Measurements from ENCODE around the gene AP2S1.
"Not testable (repeated sequence)": the region's sequence is repeated elsewhere in the genome, so short reads cannot be mapped to it uniquely, and the experiment has no call there.

The AP2S1 gene

GRCh38 chr19:46822410-46822787 lies 28.2 kb downstream of the AP2S1 start:
- H3K27me3 ChIP-seq (ENCODE audit: insufficient read depth, low read length); H3K4me1 ChIP-seq (ENCODE audit: insufficient read depth, low read length); H3K36me3 ChIP-seq (ENCODE audit: insufficient read depth, low read length); H2AFZ ChIP-seq (ENCODE audit: low read depth, low read length); H3K9me3 ChIP-seq (ENCODE audit: low read length); H3K4me3 ChIP-seq (ENCODE audit: low read length): not testable (repeated sequence)

DNA sequence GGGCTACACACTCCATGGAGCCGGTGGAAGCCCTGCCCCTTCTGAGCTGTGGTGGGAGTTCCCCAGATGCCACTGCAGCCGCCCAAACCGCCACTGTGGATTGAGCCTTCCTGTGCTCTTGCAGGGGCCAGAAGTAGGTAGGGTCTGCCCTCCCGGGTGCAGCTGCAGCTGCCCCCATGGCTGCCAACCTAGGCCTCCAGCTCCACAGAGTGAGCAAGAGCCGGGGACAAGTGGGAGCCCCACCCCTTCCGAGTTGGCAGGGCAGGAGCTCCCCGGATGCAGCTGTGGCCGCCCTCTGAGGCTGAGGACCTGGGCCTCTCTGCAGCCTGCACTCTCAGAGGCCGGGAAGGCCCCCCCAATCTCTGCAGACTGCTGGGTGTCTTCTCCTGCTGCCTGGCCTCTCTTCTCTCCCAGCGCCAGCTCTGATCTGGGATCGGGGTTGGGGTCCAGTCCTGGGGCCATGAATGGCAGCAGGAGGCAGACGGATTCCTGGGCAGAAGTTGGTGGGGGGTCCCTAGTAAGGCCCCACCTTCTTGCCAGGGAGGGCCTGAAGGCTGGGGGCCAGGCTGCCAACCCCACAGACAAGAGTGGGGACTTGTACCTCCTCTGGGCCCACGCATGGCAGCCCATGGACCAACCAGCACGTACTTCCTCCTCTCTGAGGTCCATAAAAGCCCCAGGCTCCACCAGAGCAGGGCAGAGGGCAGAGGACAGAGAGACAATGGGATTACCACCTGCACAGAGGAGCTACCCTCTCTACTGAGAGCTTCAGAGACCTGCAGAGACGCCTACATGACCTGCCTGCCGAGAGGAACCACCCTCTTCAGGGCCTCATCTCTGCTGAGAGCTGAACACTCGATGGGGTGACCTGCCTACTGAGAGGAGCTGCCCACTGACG lies 28.9 kb downstream of the AP2S1 start:
- H3K27me3 ChIP-seq (ENCODE audit: insufficient read depth, low read length): no peaks in the 10 kb centered on the region

GRCh38 chr19:46818812-46819211 lies 31.8 kb downstream of the AP2S1 start:
- H3K27me3 ChIP-seq (ENCODE audit: insufficient read depth, low read length): no peaks in the 10 kb centered on the region
- H3K9me3 ChIP-seq (ENCODE audit: low read length): peaks cover 2% of the 10 kb centered on the region
- no peak overlapping the region for H2AFZ ChIP-seq (ENCODE audit: low read depth, low read length)
- H3K4me1 ChIP-seq (ENCODE audit: insufficient read depth, low read length): peaks cover 3% of the 10 kb centered on the region
- no peak overlapping the region for H3K4me3 ChIP-seq (ENCODE audit: low read length)
- H3K36me3 ChIP-seq (ENCODE audit: insufficient read depth, low read length): no peaks in the 10 kb centered on the region

More for the DNA sequence above, 28.9 kb downstream of the AP2S1 start:
- H2AFZ ChIP-seq (ENCODE audit: low read depth, low read length): no peak overlapping the region
- peaks cover 3% of the 10 kb centered on the region for H3K4me1 ChIP-seq (ENCODE audit: insufficient read depth, low read length)
- no peak overlapping the region for H3K4me3 ChIP-seq (ENCODE audit: low read length)
- H3K9me3 ChIP-seq (ENCODE audit: low read length): peaks cover 4% of the 10 kb centered on the region
- H3K36me3 ChIP-seq (ENCODE audit: insufficient read depth, low read length): no peaks in the 10 kb centered on the region

- H3K4me1 ChIP-seq (ENCODE audit: insufficient read depth, low read length): peaks cover 13% of the 10 kb centered on the region
- no peaks in the 10 kb centered on the region for H3K27me3 ChIP-seq (ENCODE audit: insufficient read depth, low read length)
- H3K36me3 ChIP-seq (ENCODE audit: insufficient read depth, low read length): no peaks in the 10 kb centered on the region
- no peak overlapping the region for H3K4me3 ChIP-seq (ENCODE audit: low read length)
- H2AFZ ChIP-seq (ENCODE audit: low read depth, low read length): no peak overlapping the region
- peaks cover 2% of the 10 kb centered on the region for H3K9me3 ChIP-seq (ENCODE audit: low read length)
Observed at GRCh38 chr19:46815833-46816627, 34.6 kb downstream of the AP2S1 start.

GRCh38 chr19:46813839-46814358 lies 36.7 kb downstream of the AP2S1 start:
- Histone ChIP-seq H2AFZ (ENCODE audit: low read depth, low read length) (no peak overlapping the region), H3K9me3 (ENCODE audit: low read length) (peaks cover under 1% of the 10 kb centered on the region), H3K27me3 (ENCODE audit: insufficient read depth, low read length) (no peaks in the 10 kb centered on the region), H3K4me3 (ENCODE audit: low read length) (no peak overlapping the region), H3K36me3 (ENCODE audit: insufficient read depth, low read length) (no peaks in the 10 kb centered on the region), H3K4me1 (ENCODE audit: insufficient read depth, low read length) (peaks cover 11% of the 10 kb centered on the region)

- Histone ChIP-seq H2AFZ (ENCODE audit: low read depth, low read length) (peak overlapping the region; percentile 56), H3K36me3 (ENCODE audit: insufficient read depth, low read length) (no peaks in the 10 kb centered on the region), H3K4me1 (ENCODE audit: insufficient read depth, low read length) (peaks cover 11% of the 10 kb centered on the region), H3K4me3 (ENCODE audit: low read length) (no peak overlapping the region), H3K27me3 (ENCODE audit: insufficient read depth, low read length) (no peaks in the 10 kb centered on the region), H3K9me3 (ENCODE audit: low read length) (no peaks in the 10 kb centered on the region)
Observed at GRCh38 chr19:46812977-46813838, 37.4 kb downstream of the AP2S1 start.

GRCh38 chr19:46809534-46810272 lies 40.9 kb downstream of the AP2S1 start:
- no peak overlapping the region for H2AFZ ChIP-seq (ENCODE audit: low read depth, low read length)
- no peak overlapping the region for H3K4me3 ChIP-seq (ENCODE audit: low read length)
- H3K4me1 ChIP-seq (ENCODE audit: insufficient read depth, low read length): peaks cover 11% of the 10 kb centered on the region
- no peaks in the 10 kb centered on the region for H3K27me3 ChIP-seq (ENCODE audit: insufficient read depth, low read length)
- no peaks in the 10 kb centered on the region for H3K9me3 ChIP-seq (ENCODE audit: low read length)
- no peaks in the 10 kb centered on the region for H3K36me3 ChIP-seq (ENCODE audit: insufficient read depth, low read length)

- H2AFZ ChIP-seq (ENCODE audit: low read depth, low read length): no peak overlapping the region
- H3K27me3 ChIP-seq (ENCODE audit: insufficient read depth, low read length): no peaks in the 10 kb centered on the region
- no peaks in the 10 kb centered on the region for H3K36me3 ChIP-seq (ENCODE audit: insufficient read depth, low read length)
- H3K4me3 ChIP-seq (ENCODE audit: low read length): no peak overlapping the region
- H3K9me3 ChIP-seq (ENCODE audit: low read length): no peaks in the 10 kb centered on the region
- no peaks in the 10 kb centered on the region for H3K4me1 ChIP-seq (ENCODE audit: insufficient read depth, low read length)
Observed at GRCh38 chr19:46806656-46807055, 44.0 kb downstream of the AP2S1 start.

DNA sequence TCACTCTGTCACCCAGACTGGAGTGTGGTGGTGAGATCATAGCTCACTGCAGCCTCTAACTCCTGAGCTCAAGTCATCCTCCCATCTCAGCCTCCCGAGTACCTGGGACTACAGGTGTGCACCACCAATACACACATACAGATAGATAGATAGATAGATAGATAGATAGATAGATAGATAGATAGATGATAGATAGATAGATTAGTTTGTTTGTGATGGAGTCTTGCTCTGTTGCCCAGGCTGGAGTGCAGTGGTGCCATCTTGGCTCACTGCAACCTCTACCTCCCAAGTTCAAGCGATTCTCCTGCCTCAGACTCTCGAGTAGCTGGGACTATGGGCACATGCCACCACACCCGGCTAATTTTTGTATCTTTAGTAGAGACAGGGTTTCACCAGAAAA lies 46.2 kb downstream of the AP2S1 start:
- H2AFZ ChIP-seq (ENCODE audit: low read depth, low read length); H3K9me3 ChIP-seq (ENCODE audit: low read length); H3K4me1 ChIP-seq (ENCODE audit: insufficient read depth, low read length); H3K36me3 ChIP-seq (ENCODE audit: insufficient read depth, low read length); H3K27me3 ChIP-seq (ENCODE audit: insufficient read depth, low read length); H3K4me3 ChIP-seq (ENCODE audit: low read length): not testable (repeated sequence)

DNA sequence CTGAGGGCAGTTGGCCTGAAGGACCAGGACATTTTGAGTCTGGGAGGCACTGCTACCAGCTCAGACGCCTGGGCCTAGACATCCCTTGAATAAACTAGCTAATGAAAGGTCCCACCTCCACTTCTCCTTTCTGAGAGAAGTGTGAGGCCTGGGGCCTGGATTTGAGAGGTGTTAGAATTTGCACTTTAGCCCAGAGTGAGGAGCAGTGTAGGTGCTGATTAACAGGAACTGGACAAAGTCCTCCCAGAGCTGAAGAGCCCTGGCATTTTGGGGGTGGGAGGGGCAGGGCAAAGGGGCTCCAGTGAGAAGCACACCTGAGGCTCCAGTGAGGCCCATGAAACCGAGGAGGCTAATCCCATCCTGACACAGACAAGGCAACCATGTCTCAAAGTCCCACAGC lies 47.1 kb downstream of the AP2S1 start:
- Histone ChIP-seq H3K27me3 (ENCODE audit: insufficient read depth, low read length) (no peaks in the 10 kb centered on the region), H3K4me3 (ENCODE audit: low read length) (no peak overlapping the region), H2AFZ (ENCODE audit: low read depth, low read length) (no peak overlapping the region), H3K9me3 (ENCODE audit: low read length) (no peaks in the 10 kb centered on the region), H3K36me3 (ENCODE audit: insufficient read depth, low read length) (no peaks in the 10 kb centered on the region), H3K4me1 (ENCODE audit: insufficient read depth, low read length) (no peaks in the 10 kb centered on the region)

DNA sequence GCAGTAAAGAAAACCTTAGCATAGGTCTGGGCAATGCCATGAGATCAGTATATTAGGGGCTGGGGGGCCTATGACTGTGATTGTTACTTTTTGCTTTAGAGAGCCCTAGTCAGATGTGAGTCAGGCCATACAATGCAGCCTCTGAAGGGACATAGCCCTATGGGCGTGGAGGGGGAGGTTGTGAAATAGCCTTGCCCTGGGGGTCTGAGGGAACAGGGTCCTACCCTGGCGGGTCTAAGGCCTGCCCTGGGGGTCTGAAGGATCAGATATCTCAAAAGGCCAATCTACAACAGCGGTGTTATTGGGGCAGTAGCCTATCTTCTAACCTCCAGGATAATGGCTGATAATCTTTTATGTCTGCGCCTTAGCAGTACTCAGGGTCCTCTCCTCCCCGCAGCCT lies 48.5 kb downstream of the AP2S1 start:
- Histone ChIP-seq H3K4me1 (ENCODE audit: insufficient read depth, low read length) (no peaks in the 10 kb centered on the region), H3K27me3 (ENCODE audit: insufficient read depth, low read length) (no peaks in the 10 kb centered on the region), H3K4me3 (ENCODE audit: low read length) (no peak overlapping the region), H3K36me3 (ENCODE audit: insufficient read depth, low read length) (no peaks in the 10 kb centered on the region), H2AFZ (ENCODE audit: low read depth, low read length) (no peak overlapping the region), H3K9me3 (ENCODE audit: low read length) (no peaks in the 10 kb centered on the region)

GRCh38 chr19:46798713-46799112 lies 51.9 kb downstream of the AP2S1 start:
- H3K27me3 ChIP-seq (ENCODE audit: insufficient read depth, low read length): no peaks in the 10 kb centered on the region
- H3K9me3 ChIP-seq (ENCODE audit: low read length): no peaks in the 10 kb centered on the region
- H2AFZ ChIP-seq (ENCODE audit: low read depth, low read length): no peak overlapping the region
- no peaks in the 10 kb centered on the region for H3K4me1 ChIP-seq (ENCODE audit: insufficient read depth, low read length)
- H3K4me3 ChIP-seq (ENCODE audit: low read length): no peak overlapping the region
- H3K36me3 ChIP-seq (ENCODE audit: insufficient read depth, low read length): no peaks in the 10 kb centered on the region

All from neuron (in vitro differentiated cells).